Heart right ventricle (tissue), 16 donors: ENCODE measurements around the gene SRRM2. TPM values are rescaled to one million over a fixed set of nuclear protein-coding genes. Genes with fewer than 3 reads are reported as not detected.

ENCODE experiments used
- ATAC-seq, 8 donors: fragments of 200-7000 bp; cut with Tn5 transposase; one replicate each; pipeline ENCODE4 v1.9.1; 2020; ENCODE audit warnings: mild to moderate bottlenecking in 8 of 8, moderate library complexity in 8 of 8, moderate number of reproducible peaks in 1 of 8
- DNase-seq, 2 donors: peaks; one replicate each; pipeline ENCODE4 v3.0.0-alpha.2; 2020
- H3K27ac ChIP-seq, 10 donors: fragments of 200-600 bp; sonication (generic) in 2 of 10; one replicate each; pipeline versions ENCODE4 v1.5.0 to v1.8.0; 2020 to 2022; ENCODE audit warnings: mild to moderate bottlenecking in 3 of 10
- H3K27me3 ChIP-seq, 7 donors: fragments of 200-600 bp; one replicate each; pipeline ENCODE4 v1.8.0; 2021 to 2022; ENCODE audit warnings: mild to moderate bottlenecking in 2 of 7
- H3K36me3 ChIP-seq, 9 donors: fragments of 200-600 bp; sonication (generic) in 1 of 9; one replicate each; pipeline versions ENCODE4 v1.5.0 to v1.8.0; 2020 to 2022; ENCODE audit warnings: mild to moderate bottlenecking in 2 of 9
- H3K4me1 ChIP-seq, 9 donors: fragments of 200-600 bp; sonication (generic) in 1 of 9; one replicate each; pipeline versions ENCODE4 v1.5.0 to v1.8.0; 2020 to 2022; ENCODE audit warnings: mild to moderate bottlenecking in 4 of 9
- H3K4me3 ChIP-seq, 10 donors: fragments of 200-600 bp; sonication (generic) in 2 of 10; one replicate each; pipeline versions ENCODE4 v1.5.0 to v1.8.0; 2020 to 2022; ENCODE audit warnings: mild to moderate bottlenecking in 7 of 10, moderate library complexity in 2 of 10
- H3K9me3 ChIP-seq, 11 donors: fragments of 200-600 bp in 10 of 11; sonication (generic) in 2 of 11; one replicate each; pipeline versions ENCODE4 v1.5.0 to v1.8.0; 2013 to 2022; ENCODE audit warnings: mild to moderate bottlenecking in 2 of 11, control low read depth in 1 of 11, moderate library complexity in 1 of 11
- CTCF ChIP-seq, 9 donors: fragments of 200-600 bp; sonication (generic) in 2 of 9; IDR thresholded peaks; one replicate each; pipeline versions ENCODE4 v1.5.0 to v1.8.0; 2021 to 2022; ENCODE audit warnings: antibody characterized with exemption in 9 of 9, mild to moderate bottlenecking in 5 of 9, moderate library complexity in 1 of 9
- WGBS, 2 donors: extraction: QIAGEN DNeasy Blood & Tissue Kit; methylation state at CpG; one replicate each; pipeline ENCODE4 v1.1.7; 2013; ENCODE audit warnings: inconsistent platforms in 1 of 2; 5-methylcytosine and 5-hydroxymethylcytosine counted together
- intact Hi-C, 10 donors: fragments of 100-400 bp; cut with DNase I; formaldehyde crosslinking; loops; one replicate each; pipeline versions ENCODE4 v1.11.1 to v1.14.2; 2022
- polyA plus RNA-seq, 2 donors: library from polyadenylated mRNA; stranded (reverse); fragments of 200-250 nt; gene quantifications; one replicate each; pipeline ENCODE4 v1.2.3, GENCODE V29; 2013
- total RNA-seq, 10 donors: library from RNA; stranded (reverse); fragmentation: NEBNext Ultra II Directional in 3 of 10; extraction: Animal tissue kit (Norgen Biotek cat#: 25700) in 3 of 10; gene quantifications; one replicate each; pipeline versions ENCODE4 v1.2.1 to v1.2.4, GENCODE V29; 2021 to 2023
- donor health status: Arrhythmogenic right ventricular cardiomyopathy.
- donor health status: ischemic (EF 13 %, LVEDD 7.1; RV severe dilation, severe dysfunction).
- donor health status: healthy with polysubstance abuse.
- donor health status: DM: no; HTN: yes; CAD: no.
- donor health status: DM: no; HTN: no; CAD: no.
- donor health status: ischemic (EF 25% LVEDD 6.9; RV normal size, moderate dysfunction).
- donor health status: ischemic (EF 25% LVEDD 5.7; RV mildly dilated, moderate dysfunction).
- donor health status: healthy.
- donor health status: DM: yes; HTN: yes; CAD: no.
- donor health status: Ischemic cardiomyopathy.
- donor health status: ischemic (EF 35%, LVEDD 5.7; RV mildly dilated, moderate dysfunction).
- donor health status: nonischemic (EF 11% LVEDD 7.7; RV severe dilation, severe dysfunction).
- donor health status: DM: yes; HTN: yes; CAD: no.
- donor health status: PGD.
- donor health status: ischemic (EF 29% LVEDD 5.4; RV normal size, mild dysfunction).
- donor health status: nonischemic (EF 23%, LVEDD 6.1; RV moderate dilation, normal function).

SRRM2 gene
- total and polyA plus RNA-seq, 12 donors: 182 to 1,328 (median 261) TPM

GRCh38 chr16:2762711-2763110 lies 10.3 kb downstream of the SRRM2 start:
- Histone ChIP-seq H3K4me3 (no peak overlapping the region), H3K27ac (no peak overlapping the region), H3K4me1 (peaks cover 0 to 15% (median 9%) of the 10 kb centered on the region in 9 donors), H3K27me3 (no peaks in the 10 kb centered on the region), H3K9me3 (no peaks in the 10 kb centered on the region), H3K36me3 (peaks cover 15 to 100% (median 95%) of the 10 kb centered on the region in 9 donors)
- TF ChIP-seq CTCF (IDR thresholded peaks at IDR 0.05): no peak
- no peak for ATAC-seq
- 97 to 98% methylated on average over 13 of the region's 13 CpGs for WGBS, 2 donors
- DNase-seq: no peak
- intact Hi-C loops: no loop called here

DNA sequence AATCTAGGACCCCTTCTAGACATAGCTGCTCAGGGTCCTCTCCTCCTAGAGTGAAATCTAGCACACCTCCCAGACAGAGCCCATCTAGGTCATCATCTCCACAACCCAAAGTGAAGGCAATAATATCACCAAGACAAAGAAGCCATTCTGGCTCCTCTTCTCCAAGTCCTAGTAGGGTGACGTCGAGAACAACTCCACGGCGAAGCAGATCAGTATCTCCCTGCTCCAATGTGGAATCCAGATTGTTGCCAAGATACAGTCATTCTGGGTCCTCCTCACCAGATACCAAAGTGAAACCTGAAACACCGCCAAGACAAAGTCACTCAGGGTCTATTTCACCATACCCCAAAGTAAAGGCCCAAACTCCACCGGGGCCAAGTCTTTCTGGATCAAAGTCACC lies 10.7 kb downstream of the SRRM2 start:
- ATAC-seq: no peak
- Histone ChIP-seq H3K9me3 (no peaks in the 10 kb centered on the region), H3K27ac (no peak overlapping the region), H3K36me3 (peaks cover 15 to 100% (median 95%) of the 10 kb centered on the region in 9 donors), H3K4me1 (peaks cover 0 to 14% (median 11%) of the 10 kb centered on the region in 9 donors), H3K4me3 (no peak overlapping the region), H3K27me3 (no peaks in the 10 kb centered on the region)
- DNase-seq: no peak
- intact Hi-C loops: no loop called here
- WGBS, 2 donors: 94 to 97% methylated on average over 6 of the region's 6 CpGs
- TF ChIP-seq CTCF (IDR thresholded peaks at IDR 0.05): no peak

DNA sequence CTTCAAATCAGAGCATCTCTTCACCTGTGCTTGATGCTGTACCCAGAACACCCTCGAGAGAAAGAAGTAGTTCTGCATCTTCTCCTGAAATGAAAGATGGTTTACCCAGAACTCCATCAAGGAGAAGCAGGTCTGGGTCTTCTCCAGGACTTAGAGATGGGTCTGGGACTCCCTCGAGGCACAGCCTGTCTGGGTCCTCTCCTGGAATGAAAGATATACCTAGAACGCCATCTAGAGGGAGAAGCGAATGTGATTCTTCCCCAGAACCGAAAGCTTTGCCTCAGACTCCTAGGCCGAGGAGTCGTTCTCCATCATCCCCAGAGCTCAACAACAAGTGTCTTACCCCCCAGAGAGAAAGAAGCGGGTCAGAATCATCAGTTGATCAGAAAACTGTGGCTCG lies 12.3 kb downstream of the SRRM2 start:
- WGBS, 2 donors: 96 to 98% methylated on average over 9 of the region's 9 CpGs
- H3K27ac ChIP-seq: no peak overlapping the region
- no peak overlapping the region for H3K4me3 ChIP-seq
- DNase-seq (no peak), ATAC-seq (no peak)
- no peaks in the 10 kb centered on the region for H3K9me3 ChIP-seq
- intact Hi-C loops: no loop called here
- no peak for TF ChIP-seq CTCF (IDR thresholded peaks at IDR 0.05)
- H3K27me3 ChIP-seq: no peaks in the 10 kb centered on the region
- peaks cover 0 to 29% (median 12%) of the 10 kb centered on the region in 9 donors for H3K4me1 ChIP-seq
- H3K36me3 ChIP-seq: peaks cover 10 to 100% (median 95%) of the 10 kb centered on the region in 9 donors

- H3K9me3 ChIP-seq: no peaks in the 10 kb centered on the region
- DNase-seq: no peak
- H3K27ac ChIP-seq: no peak overlapping the region
- no peak overlapping the region for H3K4me3 ChIP-seq
- WGBS, 2 donors: 98% methylated on average over 73 of the region's 73 CpGs
- peaks cover 10 to 100% (median 98%) of the 10 kb centered on the region in 9 donors for H3K36me3 ChIP-seq
- intact Hi-C loops: no loop called here
- ATAC-seq: no peak
- H3K4me1 ChIP-seq: peaks cover 0 to 37% (median 10%) of the 10 kb centered on the region in 9 donors
- no peak for TF ChIP-seq CTCF (IDR thresholded peaks at IDR 0.05)
- H3K27me3 ChIP-seq: no peaks in the 10 kb centered on the region
Measured at GRCh38 chr16:2765462-2766404, 13.3 kb downstream of the SRRM2 start.
